HTERT RPE-1 (cell line): ENCODE results near the gene NCK1.
"Not testable (repeated sequence)": the region's sequence is repeated elsewhere in the genome, so short reads cannot be mapped to it uniquely, and the experiment has no call there.

Experiments used
- in situ Hi-C: fragments of 300-500 bp; cut with MboI; formaldehyde crosslinking; loops from 4 replicates; pipeline ENCODE4 v1.14.3; 2020; ENCODE audit warnings: low sequenced_read_pairs

The NCK1 gene

GRCh38 chr3:136943436-136943835 is 81.4 kb downstream of the NCK1 start:
- in situ Hi-C loops: no loop called here

- in situ Hi-C loops: no loop called here
These were observed 85.0 kb downstream of the NCK1 start for GRCh38 chr3:136946978-136947377.

GRCh38 chr3:136947477-136947876 is 85.5 kb downstream of the NCK1 start:
- in situ Hi-C loops: no loop called here

GRCh38 chr3:136949146-136949545 is 87.1 kb downstream of the NCK1 start:
- in situ Hi-C loops: no loop called here

GRCh38 chr3:136949708-136950107 is 87.7 kb downstream of the NCK1 start:
- in situ Hi-C loops: no loop called here

GRCh38 chr3:136950623-136951022 is 88.6 kb downstream of the NCK1 start:
- in situ Hi-C loops: no loop called here

GRCh38 chr3:136952292-136952691 is 90.3 kb downstream of the NCK1 start:
- in situ Hi-C loops: no loop called here

- in situ Hi-C loops: no loop called here
These were observed 92.2 kb downstream of the NCK1 start for GRCh38 chr3:136954251-136954650.

GRCh38 chr3:136954980-136955780 is 93.2 kb downstream of the NCK1 start:
- in situ Hi-C loops: no loop called here

GRCh38 chr3:136955813-136956212 is 93.8 kb downstream of the NCK1 start:
- in situ Hi-C loops: no loop called here

GRCh38 chr3:136956971-136957370 is 95.0 kb downstream of the NCK1 start:
- in situ Hi-C loops: no loop called here

GRCh38 chr3:136957751-136958288 is 95.8 kb downstream of the NCK1 start, which contains the start of gene IL20RB:
Gene IL20RB (plus strand): TSS chr3:136957983. CDS start chr3:136958114, 131 bp downstream.
- in situ Hi-C loops: no loop called here

GRCh38 chr3:136958939-136959338 is 96.9 kb downstream of the NCK1 start:
- in situ Hi-C loops: no loop called here

GRCh38 chr3:136959599-136959998 is 97.6 kb downstream of the NCK1 start:
- in situ Hi-C loops: no loop called here

- in situ Hi-C loops: no loop called here
These were observed 99.1 kb downstream of the NCK1 start for GRCh38 chr3:136960838-136961836.

- in situ Hi-C loops: no loop called here
These were observed 100.9 kb downstream of the NCK1 start for GRCh38 chr3:136962927-136963326.

GRCh38 chr3:136969539-136969938 is 107.5 kb downstream of the NCK1 start:
- in situ Hi-C loops: not testable (repeated sequence)

GRCh38 chr3:136973352-136973751 is 111.3 kb downstream of the NCK1 start:
- in situ Hi-C loops: no loop called here

- in situ Hi-C loops: no loop called here
These were observed 112.7 kb downstream of the NCK1 start for GRCh38 chr3:136974670-136975069.

GRCh38 chr3:136979204-136979603 is 117.2 kb downstream of the NCK1 start:
- in situ Hi-C loops: no loop called here

GRCh38 chr3:136979684-136980083 is 117.7 kb downstream of the NCK1 start:
- in situ Hi-C loops: no loop called here
